NB4 (cell line): ENCODE data around the gene SLC35D1.

Experiments used
- DNase-seq: peaks from one replicate; pipeline ENCODE4 v3.0.0; 2010; ENCODE audit warnings: low read depth
- H3K4me3 ChIP-seq: one replicate; pipeline ENCODE4 v1.5.1; 2011; ENCODE audit warnings: mild to moderate bottlenecking, low read depth, low read length, moderate library complexity
- CTCF ChIP-seq: IDR thresholded peaks from one replicate; pipeline ENCODE4 v1.5.1; 2012; ENCODE audit warnings: low read depth, low read length
- MAX ChIP-seq: IDR thresholded peaks from 2 replicates; pipeline ENCODE4 v1.6.1; 2011; ENCODE audit warnings: low read depth, low read length
- MYC ChIP-seq: IDR thresholded peaks from 2 replicates; pipeline ENCODE4 v1.6.1; 2011; ENCODE audit warnings: low read depth, low read length
- POLR2A ChIP-seq: IDR thresholded peaks from 2 replicates; pipeline ENCODE4 v1.6.1; 2011; ENCODE audit warnings: mild to moderate bottlenecking; ENCODE audit not compliant: insufficient read length; ENCODE audit errors: extremely low read depth

The SLC35D1 gene

DNA sequence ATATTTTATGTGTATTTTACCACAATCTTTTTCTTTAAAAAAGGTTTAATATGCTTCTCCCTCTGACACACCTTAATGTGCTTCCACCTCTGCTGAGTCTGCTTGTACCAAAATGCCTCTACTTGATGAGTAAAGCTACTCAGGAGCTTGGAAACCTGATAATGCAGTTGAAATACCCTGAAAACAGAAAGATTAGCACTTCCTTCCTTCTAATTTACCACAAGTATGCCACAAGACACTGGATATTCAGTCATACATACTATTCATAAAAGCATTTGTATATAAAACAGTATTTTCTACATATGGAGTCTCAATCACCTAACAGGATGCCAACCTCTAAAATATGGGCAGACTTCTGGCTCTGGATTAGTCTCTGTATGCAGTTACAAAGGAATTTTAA is 55.0 kb downstream of the SLC35D1 start:
- DNase-seq, result peak; percentile 22
- H3K4me3 ChIP-seq, result no peak overlapping the region
- TF ChIP-seq CTCF, result no peak

GRCh38 chr1:66996018-66996682 is 57.8 kb downstream of the SLC35D1 start:
- TF ChIP-seq MYC (0 out of 2 replicates have a peak, but pooled peaks have one; percentile 46), MAX (peak; percentile 80), CTCF (peak; percentile 83), POLR2A (no peak)
- DNase-seq, result peak; percentile 78
- no peak overlapping the region for H3K4me3 ChIP-seq

DNA sequence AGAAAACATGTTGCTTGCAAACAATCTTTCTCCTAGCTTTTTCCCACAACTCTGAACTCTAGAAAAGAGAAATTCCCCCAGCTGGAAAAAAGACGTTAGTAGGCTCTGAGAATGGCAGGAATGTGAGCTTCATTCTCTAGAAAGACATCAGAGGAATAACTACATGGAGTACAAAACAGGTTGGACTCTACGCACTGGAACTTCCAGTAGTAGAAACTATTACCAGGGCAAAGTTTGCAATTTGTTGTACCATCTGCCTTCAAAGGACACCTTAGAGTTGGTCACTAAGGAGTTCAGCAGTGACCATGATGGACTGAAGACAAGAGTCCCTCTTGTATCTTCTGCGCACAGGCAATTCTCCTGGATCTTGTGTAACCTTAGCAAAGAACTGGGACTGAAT is 60.9 kb downstream of the SLC35D1 start:
- DNase-seq, result no peak
- TF ChIP-seq MAX (no peak), POLR2A (no peak), MYC (no peak), CTCF (no peak)
- H3K4me3 ChIP-seq, result no peak overlapping the region

DNA sequence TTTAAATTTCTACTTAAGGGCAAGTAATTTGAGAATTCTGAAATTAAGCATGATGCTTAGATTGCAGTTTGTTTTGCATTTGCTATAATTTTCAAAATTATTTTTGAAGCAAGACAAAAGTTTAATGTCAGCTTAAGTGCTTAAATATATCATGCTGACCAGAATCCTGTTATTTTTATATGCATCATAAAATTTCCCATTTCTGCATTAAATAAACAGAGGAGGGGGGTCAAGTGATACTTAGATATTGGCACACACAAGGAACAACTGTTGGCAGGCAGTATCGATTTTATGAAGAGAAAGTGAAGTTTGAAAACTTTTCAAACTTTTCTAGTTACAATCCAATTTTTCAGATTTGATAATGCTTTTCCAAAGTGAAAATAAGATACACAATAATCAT is 68.1 kb downstream of the SLC35D1 start:
- H3K4me3 ChIP-seq, result no peak overlapping the region
- TF ChIP-seq POLR2A (no peak), MYC (no peak), CTCF (no peak), MAX (no peak)
- no peak for DNase-seq

DNA sequence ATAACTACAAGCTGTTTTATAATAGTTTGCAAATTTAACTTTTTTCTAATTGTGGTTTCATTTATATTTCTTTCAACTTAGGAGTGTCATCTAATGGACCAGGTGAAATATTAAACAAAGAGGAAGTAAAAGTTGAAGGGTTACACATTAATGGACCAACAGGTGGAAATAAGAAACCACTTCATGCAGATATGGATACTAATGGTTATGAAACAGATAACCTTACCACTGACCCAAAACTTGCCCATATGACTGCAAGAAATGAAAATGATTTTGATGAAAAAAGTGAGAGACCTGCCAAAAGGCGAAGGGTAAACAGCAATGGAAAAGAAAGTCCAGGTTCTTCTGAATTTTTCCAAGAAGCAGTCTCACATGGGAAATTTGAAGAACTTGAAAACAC is 69.5 kb downstream of the SLC35D1 start:
- DNase-seq, result no peak
- no peak for TF ChIP-seq MYC
- TF ChIP-seq POLR2A, result no peak
- TF ChIP-seq MAX, result no peak
- TF ChIP-seq CTCF, result no peak
- H3K4me3 ChIP-seq, result no peak overlapping the region
